ENCODE results near the gene COX6A1. TPM values are rescaled to one million over a fixed set of nuclear protein-coding genes. Genes with fewer than 3 reads are reported as not detected.
A peak's percentile ranks its signal among the peaks of the same experiment; 100 is the strongest.

Gene COX6A1
- total RNA-seq (100 to 1,000 TPM; 549 to 563 TPM), polyA plus RNA-seq (ENCODE audit: insufficient read depth, low read depth, low replicate concordance) (485 TPM)
- long read RNA-seq, donor 1, transcript COX6A1-202 (1 exons, 767 nt) = minor isoform, 14 of 338 reads
- long read RNA-seq, donor 1, transcript COX6A1-201 (3 exons, 572 nt) = major isoform, 309 of 338 reads
- long read RNA-seq, donor 1, transcript COX6A1-203 (2 exons, 572 nt) = minor isoform, 9 of 338 reads
- long read RNA-seq, donor 1, partial matches to known transcripts = 6 of 338 reads
- long read RNA-seq, donor 1, other reads (novel, unspliced or antisense) = 0 of 338 reads
- long read RNA-seq, donor 2, transcript COX6A1-202 (1 exons, 767 nt) = minor isoform, 17 of 228 reads
- long read RNA-seq, donor 2, transcript COX6A1-203 (2 exons, 572 nt) = minor isoform, 5 of 228 reads
- long read RNA-seq, donor 2, transcript COX6A1-201 (3 exons, 572 nt) = major isoform, 206 of 228 reads
- long read RNA-seq, donor 2, partial matches to known transcripts = 0 of 228 reads
- long read RNA-seq, donor 2, other reads (novel, unspliced or antisense) = 0 of 228 reads

GRCh38 chr12:120437735-120438494 is at the start of gene COX6A1:
COX6A1 (plus strand) TSS chr12:120438113; CDS start chr12:120438127, 14 bp downstream.
- intact Hi-C loops (cut with DNase I; ENCODE audit: low total_unique reads) = no loop called here

GRCh38 chr12:120388691-120389481 is 49.0 kb upstream of the COX6A1 start:
- Histone ChIP-seq H3K9me3 (no peaks in the 10 kb centered on the region), H3K27me3 (no peaks in the 10 kb centered on the region), H3K36me3 (ENCODE audit: low read depth, missing control alignments) (no peaks in the 10 kb centered on the region), H3K4me1 (no peaks in the 10 kb centered on the region), H3K27ac (no peak overlapping the region), H3K4me3 (peak overlapping the region in 1 of 2 donors; percentile 10)
- TF ChIP-seq POLR2A (IDR thresholded peaks at IDR 0.05) (no peak), CTCF (IDR thresholded peaks at IDR 0.05) (no peak)
- intact Hi-C loops (cut with DNase I; ENCODE audit: low total_unique reads) = no loop called here
- WGBS, 2 donors = 5 to 7% methylated on average over 20 to 24 of the region's 24 CpGs
- DNase-seq = no peak

More at GRCh38 chr12:120437735-120438494, at the start of gene COX6A1:
- peaks cover 11% of the 10 kb centered on the region for H3K4me1 ChIP-seq
- no peaks in the 10 kb centered on the region for H3K9me3 ChIP-seq
- 0 to 1% methylated on average over 33 to 56 of the region's 59 CpGs for WGBS, 2 donors
- no peak for TF ChIP-seq POLR2A (IDR thresholded peaks at IDR 0.05)
- TF ChIP-seq CTCF (IDR thresholded peaks at IDR 0.05) = no peak
- H3K27me3 ChIP-seq = no peaks in the 10 kb centered on the region
- H3K4me3 ChIP-seq = peak within 1 kb of the TSS; percentile 71 to 86
- DNase-seq = peak; percentile 99
- peak within 1 kb of the TSS; percentile 61 to 73 for H3K27ac ChIP-seq
- no peaks in the 10 kb centered on the region for H3K36me3 ChIP-seq (ENCODE audit: low read depth, missing control alignments)

DNA sequence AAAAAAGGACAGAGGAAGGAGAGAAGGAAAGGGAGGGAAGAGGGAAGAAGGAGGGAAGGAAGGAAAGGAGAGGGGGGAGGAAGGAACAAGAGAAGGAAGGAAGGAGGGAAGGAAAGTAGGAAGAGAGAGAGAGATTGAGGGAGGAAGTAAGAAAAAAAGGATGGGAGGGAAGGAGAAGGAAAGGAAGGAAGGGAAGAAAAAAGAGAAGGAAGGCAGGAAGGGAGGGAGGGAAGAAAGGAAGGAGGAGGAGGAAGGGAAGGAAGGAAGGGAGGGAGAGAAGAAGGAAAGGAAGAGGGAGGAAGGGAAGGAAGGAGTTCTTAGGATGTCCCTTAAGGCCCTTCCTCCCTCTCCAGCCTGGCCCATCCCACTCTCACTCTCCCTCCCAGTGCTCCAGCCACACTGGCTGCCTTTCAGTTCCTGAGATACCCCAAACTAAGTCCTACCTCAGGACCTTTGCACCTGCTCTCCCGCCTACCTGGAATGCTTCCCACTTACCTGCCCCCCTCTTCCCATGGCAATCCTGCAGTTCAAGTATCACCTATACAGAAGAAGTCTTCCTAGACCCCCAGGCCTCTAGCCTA is 47.3 kb upstream of the COX6A1 start:
- no peaks in the 10 kb centered on the region for H3K4me1 ChIP-seq
- intact Hi-C loops (cut with DNase I; ENCODE audit: low total_unique reads) = no loop called here
- TF ChIP-seq CTCF (IDR thresholded peaks at IDR 0.05) (no peak), POLR2A (IDR thresholded peaks at IDR 0.05) (no peak)
- no peak overlapping the region for H3K4me3 ChIP-seq
- H3K27me3 ChIP-seq = no peaks in the 10 kb centered on the region
- H3K9me3 ChIP-seq = no peaks in the 10 kb centered on the region
- DNase-seq = no peak
- H3K36me3 ChIP-seq (ENCODE audit: low read depth, missing control alignments) = no peaks in the 10 kb centered on the region
- 100% methylated on average over 1 of the region's 1 CpG for WGBS, 2 donors
- no peak overlapping the region for H3K27ac ChIP-seq

Data from testis (tissue), 5 donors.